ENCODE results near the gene FBXL16. TPM values are rescaled to one million over a fixed set of nuclear protein-coding genes. Genes with fewer than 3 reads are reported as not detected.

Gene FBXL16
- total and polyA plus RNA-seq, 2 of the 13 experiments (the other 11 are each of a cell fraction or from before 2014, with no cell fraction given), result 0.22 to 2.0 TPM

GRCh38 chr16:740764-741505 lies 35.3 kb upstream of the FBXL16 start, which contains the start of gene CIAO3 (continued):
- TF ChIP-seq ZBTB46 (CRISPR knock-in tag; IDR thresholded peaks at IDR 0.05; ENCODE audit: borderline replicate concordance), result no peak
- peak; percentile 29; the same call in 1 of the 2 replicates for TF ChIP-seq ZNF546 (CRISPR knock-in tag; conservative IDR thresholded peaks at IDR 0.05)
- TF ChIP-seq ZNF280B (CRISPR knock-in tag; IDR thresholded peaks at IDR 0.05; ENCODE audit: borderline replicate concordance), result 0 out of 2 replicates have a peak, but pooled peaks have one; percentile 22
- 0 out of 2 replicates have a peak, but pooled peaks have one; percentile 35 for TF ChIP-seq SP2 (CRISPR knock-in tag; IDR thresholded peaks at IDR 0.05)
- no peak for TF ChIP-seq ZBTB43 (CRISPR knock-in tag; conservative IDR thresholded peaks at IDR 0.05)
- no peak for TF ChIP-seq ZNF510 (CRISPR knock-in tag; IDR thresholded peaks at IDR 0.05; ENCODE audit: low read depth)
- peak; percentile 82 for TF ChIP-seq RBFOX2 (IDR thresholded peaks at IDR 0.05; ENCODE audit: low read depth, low read length)
